K562 (cell line): ENCODE results near the gene RNF151. TPM values are rescaled to one million over a fixed set of nuclear protein-coding genes. Genes with fewer than 3 reads are reported as not detected.

ENCODE experiments used
- CBX3 ChIP-seq, 2 experiments: IDR thresholded peaks; 1 replicate in 1 of 2; 2 replicates in 1 of 2; pipeline ENCODE4 v1.6.1; 2012; ENCODE audit warnings: inconsistent platforms in 2 of 2, low read length in 2 of 2, borderline replicate concordance in 1 of 2, control low read depth in 1 of 2
- CSDE1 ChIP-seq, 2 experiments: fragments of 450-650 bp; IDR thresholded peaks; 2 replicates each; pipeline ENCODE4 v1.6.1; 2016; ENCODE audit warnings: mild to moderate bottlenecking in 1 of 2
- EP300 ChIP-seq: IDR thresholded peaks from 2 replicates; pipeline ENCODE4 v1.6.1; 2012; ENCODE audit warnings: low read length, improper control_type of control experiment
- FIP1L1 ChIP-seq: fragments of 200-400 bp; formaldehyde crosslinking; IDR thresholded peaks from 2 replicates; pipeline ENCODE4 v1.6.1; 2018; ENCODE audit warnings: mild to moderate bottlenecking, low read depth, low read length; ENCODE audit not compliant: poor library complexity, severe bottlenecking
- FOS ChIP-seq: IDR thresholded peaks from 3 replicates; pipeline ENCODE4 v1.6.1; 2011; ENCODE audit not compliant: insufficient read length; ENCODE audit errors: extremely low read depth
- FOXM1 ChIP-seq, 2 experiments: fragments of 450-650 bp in 1 of 2; sonication (generic) in 1 of 2; formaldehyde crosslinking in 1 of 2; IDR thresholded peaks; 2 replicates each; pipeline versions ENCODE4 v1.6.1 to v1.9.0; 2017 to 2022; ENCODE audit warnings: low read depth in 2 of 2, mild to moderate bottlenecking in 2 of 2, missing genetic modification reagents in 1 of 2, moderate library complexity in 1 of 2
- FUS ChIP-seq: fragments of 200-400 bp; formaldehyde crosslinking; optimal IDR thresholded peaks from 2 replicates; pipeline ENCODE3; 2017; ENCODE audit warnings: low read depth, low read length
- L3MBTL2 ChIP-seq: fragments of 450-650 bp; IDR thresholded peaks from 2 replicates; pipeline ENCODE4 v1.6.1; 2016; ENCODE audit warnings: mild to moderate bottlenecking, moderate library complexity
- MXD1 ChIP-seq: fragments of 250-450 bp; sonication (Bioruptor Pico); IDR thresholded peaks from 2 replicates; pipeline ENCODE4 v1.8.0; 2021; ENCODE audit warnings: borderline replicate concordance, mild to moderate bottlenecking, moderate library complexity; ENCODE audit not compliant: poor library complexity, severe bottlenecking
- RBM22 ChIP-seq: fragments of 200-400 bp; formaldehyde crosslinking; IDR thresholded peaks from 2 replicates; pipeline ENCODE4 v1.6.1; 2018; ENCODE audit warnings: low read length, low read depth; ENCODE audit not compliant: poor library complexity, severe bottlenecking
- THRB ChIP-seq: fragments of 450-650 bp; formaldehyde crosslinking; conservative IDR thresholded peaks from 2 replicates; pipeline ENCODE4 v1.4.0; 2022; ENCODE audit warnings: mild to moderate bottlenecking, missing genetic modification characterization
- USF1 ChIP-seq: sonication (generic); formaldehyde crosslinking; IDR thresholded peaks from 2 replicates; pipeline ENCODE4 v1.9.0; 2022; ENCODE audit warnings: mild to moderate bottlenecking, missing genetic modification reagents
- VEZF1 ChIP-seq: fragments of 200-800 bp; sonication (Bioruptor generic); IDR thresholded peaks from 2 replicates; pipeline ENCODE4 v1.6.1; 2017; ENCODE audit warnings: missing genetic modification characterization, missing compliant biosample characterization
- ZNF668 ChIP-seq: fragments of 250-450 bp; sonication (Bioruptor Pico); IDR thresholded peaks from 2 replicates; pipeline ENCODE4 v1.8.0; 2022; ENCODE audit warnings: mild to moderate bottlenecking, inconsistent platforms
- polyA plus RNA-seq, 8 experiments: library from polyadenylated mRNA; depleted of rRNA in 4 of 8; stranded (reverse) in 5 of 8; unstranded in 3 of 8; fragments of >200 nt; fragmentation: Nextera tagmentation in 2 of 8; fragmentation: Illumina TruSeq in 1 of 8; extraction: Ambion mirVana in 2 of 8; extraction: Trizol in 1 of 8; gene quantifications; 2 replicates each; pipeline versions ENCODE4 v1.2.1 to v1.2.3, GENCODE V29; 2011 to 2014; ENCODE audit warnings: inconsistent platforms in 1 of 8, missing spikeins in 1 of 8
- total RNA-seq, 7 experiments: library from RNA; depleted of rRNA in 6 of 7; stranded (reverse); fragments of >200 nt in 6 of 7; fragmentation: Illumina TruSeq in 2 of 7; extraction: Trizol in 2 of 7; gene quantifications; 2 replicates each; pipeline versions ENCODE4 v1.2.1 to v1.2.3, GENCODE V29; 2011 to 2021; ENCODE audit warnings: low replicate concordance in 1 of 7

Gene RNF151
- total and polyA plus RNA-seq, 9 of the 15 experiments (the other 6 are each of a cell fraction or from before 2014, with no cell fraction given), result not detected

GRCh38 chr16:1983544-1984346, 17.1 kb downstream of the RNF151 start, which contains the start of gene GFER (continued):
- TF ChIP-seq FOXM1 (IDR thresholded peaks at IDR 0.05; ENCODE audit: low read depth) (no peak), FOXM1 (CRISPR knock-in tag; IDR thresholded peaks at IDR 0.05; ENCODE audit: low read depth) (peak; percentile 89), FUS (peak; percentile 51), CSDE1 (IDR thresholded peaks at IDR 0.05) (peak in 1 of 2 experiments; percentile 73; a peak in 1 of 4 replicates), L3MBTL2 (peak; percentile 69; the same call in 1 of the 2 replicates), CBX3 (IDR thresholded peaks at IDR 0.05; ENCODE audit: borderline replicate concordance in 1 of 2, low read length in 2 of 2) (0 out of 3 replicates have a peak, but pooled peaks of 1 of the 2 experiments have one; percentile 9), USF1 (CRISPR knock-in tag) (peak; percentile 31; the same call in 1 of the 2 replicates), VEZF1 (CRISPR knock-in tag) (peak; percentile 90), MXD1 (CRISPR knock-in tag) (peak; percentile 49), FOS (no peak), RBM22 (peak; percentile 91), ZNF668 (peak; percentile 44; the same call in 1 of the 2 replicates), EP300 (peak; percentile 35; the same call in 1 of the 2 replicates), THRB (no peak), FIP1L1 (peak; percentile 95)
